GM21526 (cell line): ENCODE measurements around the gene RASAL2.
"Not testable (repeated sequence)": the region's sequence is repeated elsewhere in the genome, so short reads cannot be mapped to it uniquely, and the experiment has no call there.

ENCODE experiments used
- ATAC-seq: cut with Tn5 transposase; IDR thresholded peaks from one replicate; pipeline ENCODE4 v1.9.1; 2021; ENCODE audit warnings: moderate library complexity; ENCODE audit not compliant: unreplicated experiment, low FRiP score

The RASAL2 gene

DNA sequence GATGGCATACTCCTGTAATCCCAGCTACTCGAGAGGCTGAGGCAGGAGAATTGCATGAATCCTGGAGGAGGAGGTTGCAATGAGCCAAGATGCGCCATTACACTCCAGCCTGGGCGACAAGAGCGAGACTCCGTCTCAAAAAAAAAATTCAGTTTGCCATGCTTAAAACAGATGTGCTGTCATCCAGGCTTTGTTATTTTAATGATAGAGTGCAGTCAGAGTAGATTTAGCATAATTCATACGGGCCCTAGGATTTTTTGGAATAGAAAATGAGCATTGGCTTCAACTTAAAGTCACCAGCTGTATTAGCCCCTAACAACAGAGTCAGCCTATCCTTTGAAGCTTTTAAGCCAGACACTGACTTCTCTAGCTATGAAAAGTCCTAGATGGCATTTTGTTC, 124.6 kb downstream of the RASAL2 start:
- ATAC-seq: no peak

DNA sequence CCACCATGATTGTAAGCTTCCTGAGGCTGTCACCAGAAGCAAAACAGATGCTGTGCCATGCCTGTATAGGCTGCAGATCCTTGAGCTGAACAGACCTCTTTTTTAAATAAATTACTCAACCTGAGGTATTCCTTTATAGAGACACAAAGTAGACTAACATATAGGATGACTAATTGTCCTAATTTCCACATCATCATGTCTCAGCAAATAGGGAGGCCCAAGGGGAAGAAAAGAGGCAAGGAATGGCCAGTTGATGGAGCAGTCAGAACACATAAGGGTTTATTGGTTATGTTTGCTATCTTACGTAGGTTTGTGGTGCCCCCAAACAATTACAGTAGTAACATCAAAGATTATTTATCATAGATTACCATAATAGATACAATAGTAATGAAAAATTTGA, 126.2 kb downstream of the RASAL2 start:
- ATAC-seq: no peak

DNA sequence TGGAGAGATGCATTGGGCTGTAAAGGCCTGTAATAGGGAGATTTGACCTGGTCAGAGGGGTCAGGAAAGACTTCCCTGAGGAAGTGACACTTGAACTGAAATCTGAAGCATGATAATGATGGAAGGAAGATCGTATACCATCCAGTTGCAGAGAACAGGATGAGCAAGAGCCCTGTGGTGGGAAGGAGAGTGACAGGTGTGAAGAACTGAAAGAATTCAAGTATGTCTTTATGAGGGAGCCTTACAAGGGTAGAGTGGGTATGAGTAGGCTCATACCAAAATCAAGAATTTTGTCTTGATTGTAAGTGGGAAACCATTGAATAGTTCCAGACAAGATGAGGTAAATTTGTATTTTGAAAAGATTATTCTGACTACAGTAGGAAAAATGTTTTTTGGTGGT, 129.4 kb downstream of the RASAL2 start:
- ATAC-seq: no peak

DNA sequence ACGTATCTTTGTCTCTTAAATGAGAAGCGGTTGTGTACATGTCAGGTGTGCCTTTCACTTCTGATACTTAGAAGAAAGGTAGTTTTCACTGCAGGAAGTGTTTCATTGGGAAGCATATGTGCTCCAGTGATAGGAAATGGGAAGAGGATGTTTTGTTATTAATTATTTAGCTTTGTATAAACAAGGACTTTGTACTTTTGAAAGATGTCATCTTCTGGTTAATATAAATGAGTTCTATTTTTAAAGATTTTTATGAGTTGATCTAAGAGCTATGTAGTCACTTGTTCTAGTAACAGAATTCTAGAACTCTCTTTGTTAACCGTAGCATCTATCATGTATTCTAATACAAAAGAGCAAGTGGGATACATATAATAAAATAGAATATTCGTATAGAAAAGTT, 130.5 kb downstream of the RASAL2 start:
- ATAC-seq: no peak

DNA sequence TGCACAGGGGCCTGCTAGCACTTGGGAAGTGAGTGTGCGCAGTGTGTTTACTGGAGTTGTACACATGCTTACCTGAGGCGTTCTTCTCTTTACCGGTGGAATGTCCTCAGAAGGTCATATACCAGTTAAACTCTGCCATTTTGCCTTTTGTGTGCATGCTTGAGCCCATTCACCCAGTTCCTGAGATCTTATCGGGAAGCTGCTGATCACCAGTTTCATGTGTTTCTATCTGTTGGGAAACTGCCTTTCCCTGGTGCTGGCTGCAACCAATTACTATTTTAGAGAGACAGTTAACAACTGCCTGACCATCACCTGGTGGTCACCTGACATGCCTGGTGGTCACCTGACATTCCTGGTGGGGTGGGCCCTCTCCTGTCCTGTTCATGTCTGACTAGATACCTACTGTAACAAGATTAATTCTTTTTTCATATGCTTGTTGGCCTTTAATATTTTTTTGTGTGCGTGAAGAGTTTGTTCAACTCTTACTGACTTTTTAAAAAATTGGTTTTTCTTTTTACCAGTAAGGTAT, 137.0 kb downstream of the RASAL2 start:
- no peak for ATAC-seq

DNA sequence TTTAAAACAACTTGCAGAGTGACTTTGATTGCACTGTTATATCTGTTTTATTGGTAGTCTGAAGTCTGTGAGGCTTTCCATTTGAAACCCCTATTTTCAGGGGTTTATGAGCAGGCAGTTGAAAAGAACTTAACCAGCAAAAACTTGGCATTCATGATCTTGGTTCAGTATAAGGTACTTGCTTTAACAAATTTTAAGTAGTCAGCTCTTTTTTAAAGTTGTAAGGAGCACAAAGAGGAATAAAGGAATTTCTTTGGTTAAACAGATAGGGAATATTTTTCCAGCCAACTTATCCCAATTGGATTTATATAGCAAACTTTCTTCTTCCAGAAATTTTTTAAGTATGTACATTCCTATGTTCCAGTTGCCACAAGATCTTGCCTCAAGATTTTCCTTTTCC, 138.2 kb downstream of the RASAL2 start:
- ATAC-seq: no peak

DNA sequence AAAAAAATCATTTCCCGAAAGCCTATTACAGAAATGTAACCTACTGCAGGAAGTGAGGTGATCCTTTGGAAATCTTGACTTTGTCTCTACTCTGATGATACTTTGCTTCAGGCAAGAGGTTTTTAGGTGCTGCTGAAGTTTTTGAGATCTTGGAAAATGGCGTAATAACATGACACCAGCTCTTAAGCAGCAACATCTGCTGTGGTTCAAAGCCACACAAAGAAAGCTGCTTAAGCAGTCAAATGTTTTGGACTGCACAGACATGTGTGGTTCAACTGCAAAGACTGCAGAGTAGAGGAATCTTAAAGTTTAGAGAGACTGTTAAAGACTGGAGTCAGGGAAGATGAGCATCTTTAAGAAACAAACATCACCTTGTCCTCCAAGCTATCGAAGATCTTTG, 139.0 kb downstream of the RASAL2 start:
- ATAC-seq: no peak

DNA sequence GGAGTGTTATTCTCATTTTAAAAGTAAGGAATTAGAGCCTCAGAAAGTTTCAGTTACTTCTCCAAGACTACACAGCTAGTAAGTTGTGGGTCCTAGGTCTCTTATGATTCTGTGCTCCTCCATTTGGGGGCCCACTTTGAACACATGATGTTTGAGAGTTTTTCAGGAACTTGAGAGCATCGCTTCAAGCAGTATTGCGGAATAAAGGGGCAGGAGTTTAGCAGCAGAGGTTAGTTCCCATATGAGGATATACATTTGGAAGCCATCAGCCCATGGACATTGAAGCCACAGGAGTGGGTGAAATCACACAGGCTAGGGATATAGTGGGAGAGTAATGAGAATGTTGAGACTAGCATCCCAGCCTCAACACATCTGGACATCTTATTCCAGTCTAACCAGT, 143.2 kb downstream of the RASAL2 start:
- no peak for ATAC-seq

DNA sequence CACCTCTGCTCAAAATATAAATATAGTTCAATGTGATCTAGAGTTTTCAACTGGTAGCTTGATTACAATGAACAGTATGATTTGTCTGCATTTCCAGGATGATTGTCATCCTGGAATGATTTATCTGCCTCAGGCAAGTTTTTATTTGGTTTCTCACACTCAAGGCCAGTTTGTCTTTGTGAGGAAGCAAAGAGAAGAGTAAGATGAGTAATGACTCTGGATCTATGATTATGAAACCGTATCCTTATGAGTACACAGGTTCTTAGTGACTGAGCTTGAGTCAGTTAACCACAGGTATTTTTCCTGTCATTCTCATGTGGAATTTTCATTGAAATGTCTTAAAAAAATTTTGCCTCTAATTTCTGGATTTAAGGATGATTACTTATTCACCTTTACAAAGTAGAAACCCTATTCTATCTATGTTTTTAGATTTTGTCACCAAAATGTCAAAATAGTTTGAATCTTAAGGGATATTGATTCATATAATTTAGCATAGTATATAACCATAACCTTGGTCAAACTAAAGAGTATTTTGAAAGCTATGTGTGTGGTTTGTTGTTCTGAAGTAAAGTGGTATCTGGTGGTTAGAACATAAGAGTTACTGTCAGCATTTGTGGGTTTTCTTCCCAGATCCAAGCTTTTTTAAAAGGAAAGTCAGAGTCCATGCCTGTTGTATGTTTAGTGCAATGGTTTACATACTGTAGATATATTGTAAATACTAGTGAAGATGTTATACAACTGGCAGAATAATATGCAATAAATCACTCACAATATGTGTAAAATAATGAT, 145.0 kb downstream of the RASAL2 start:
- ATAC-seq: no peak

DNA sequence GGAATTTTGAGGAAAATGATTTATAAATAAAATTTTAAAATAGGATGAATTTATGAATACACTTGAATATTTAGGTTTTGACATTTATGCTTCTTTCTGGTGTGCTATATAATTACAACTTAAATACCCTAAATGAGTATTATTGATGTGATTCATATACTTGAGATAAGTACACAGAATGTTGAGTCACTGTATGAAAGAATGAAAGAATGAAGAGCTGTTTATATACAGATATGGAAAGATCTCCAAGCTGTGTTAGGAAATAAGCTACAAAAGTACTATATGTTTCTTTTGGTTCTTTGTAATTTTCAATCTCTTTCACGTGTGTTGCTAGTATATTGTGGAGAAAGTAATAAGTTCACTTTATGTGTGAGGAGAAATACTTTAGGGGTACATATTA, 147.2 kb downstream of the RASAL2 start:
- no peak for ATAC-seq

DNA sequence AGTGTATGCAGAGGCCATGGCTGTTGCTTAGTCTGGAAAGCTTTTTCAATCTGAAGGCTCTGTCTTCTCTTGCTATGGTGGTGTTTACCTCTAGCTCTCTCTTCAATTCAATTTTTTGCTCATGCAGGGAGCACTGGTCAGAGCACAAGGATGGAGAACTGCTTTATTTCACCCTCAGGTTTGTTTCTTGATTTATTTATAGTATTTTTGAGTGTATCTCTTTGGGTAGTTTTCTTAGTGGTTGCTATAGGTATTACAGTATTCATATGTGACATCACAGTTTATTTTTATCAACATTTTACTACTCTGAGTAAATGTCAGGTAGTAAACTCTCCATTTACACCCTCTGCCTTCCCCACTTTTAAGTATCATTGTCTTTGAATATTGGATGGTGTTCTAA, 147.9 kb downstream of the RASAL2 start:
- ATAC-seq: no peak

DNA sequence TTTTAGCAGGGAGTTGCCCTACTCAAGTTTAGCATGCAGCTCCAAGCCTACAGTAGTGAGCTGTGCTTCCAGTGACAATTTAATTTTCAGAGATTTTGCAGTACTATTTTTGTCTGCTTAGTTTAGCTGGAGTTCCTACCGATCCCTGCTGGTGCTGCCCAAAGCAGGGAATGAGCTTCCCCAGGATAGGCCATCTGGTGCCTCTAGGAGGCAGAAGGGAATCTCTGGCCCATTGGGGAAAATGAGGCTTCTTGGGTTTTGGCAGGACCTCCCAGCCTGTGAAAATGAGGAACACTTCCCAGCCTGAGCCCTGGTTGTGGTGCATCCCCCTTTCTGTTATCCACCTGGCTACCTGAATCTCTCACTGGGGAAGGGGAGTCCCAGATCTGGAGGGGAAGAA, 149.2 kb downstream of the RASAL2 start:
- no peak for ATAC-seq

DNA sequence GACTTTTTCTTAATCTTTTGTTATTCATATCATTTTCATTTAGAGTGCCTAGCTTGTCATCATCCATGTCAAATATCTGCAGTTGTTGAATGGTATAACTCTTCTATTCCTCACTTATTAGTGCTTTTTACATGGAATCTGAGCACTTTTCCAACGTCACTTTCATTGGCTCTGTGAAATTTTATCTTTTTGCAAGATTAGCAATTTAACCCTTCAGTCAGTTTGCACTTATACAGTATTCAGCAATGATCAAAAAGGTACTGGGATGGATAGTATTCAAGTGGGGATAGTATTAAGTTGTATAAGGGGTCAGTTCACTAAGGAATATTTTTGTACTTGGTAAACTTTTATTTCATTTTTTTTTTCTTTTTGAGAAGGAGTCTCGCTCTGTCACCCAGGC, 150.0 kb downstream of the RASAL2 start:
- ATAC-seq: no peak

DNA sequence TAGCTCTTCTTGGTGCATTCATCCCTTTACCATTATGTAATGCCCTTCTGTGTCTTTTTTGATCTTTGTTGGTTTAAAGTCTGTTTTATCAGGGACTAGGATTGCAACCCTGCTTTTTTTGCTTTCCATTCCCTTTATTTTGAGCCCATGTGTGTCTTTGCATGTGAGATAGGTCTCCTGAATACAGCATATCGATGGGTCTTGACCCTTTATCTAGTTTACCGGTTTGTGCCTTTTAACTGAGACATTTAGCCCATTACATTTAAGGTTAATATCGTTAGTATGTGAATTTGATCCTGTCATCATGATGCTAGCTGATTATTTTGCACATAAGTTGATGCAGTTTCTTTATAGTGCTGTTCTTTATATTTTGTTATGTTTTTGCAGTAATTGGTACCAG, 154.4 kb downstream of the RASAL2 start:
- ATAC-seq: not testable (repeated sequence)

DNA sequence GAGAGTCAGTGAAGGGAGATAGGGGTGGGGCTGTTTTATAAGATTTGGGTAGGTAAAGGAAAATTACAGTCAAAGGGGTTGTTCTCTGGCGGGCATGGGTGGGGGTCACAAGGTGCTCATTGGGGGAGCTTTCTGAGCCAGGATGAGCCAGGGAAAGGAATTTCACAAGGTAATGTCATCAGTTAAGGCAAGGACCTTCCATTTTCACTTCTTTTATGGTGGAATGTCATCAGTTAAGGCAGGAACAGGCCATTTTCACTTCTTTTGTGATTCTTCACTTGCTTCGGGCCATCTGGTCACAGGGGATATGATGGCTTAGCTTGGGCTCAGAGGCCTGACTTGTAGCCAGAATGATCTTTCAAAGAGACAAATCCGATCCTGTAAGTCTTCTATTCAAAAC, 159.7 kb downstream of the RASAL2 start:
- ATAC-seq: not testable (repeated sequence)

DNA sequence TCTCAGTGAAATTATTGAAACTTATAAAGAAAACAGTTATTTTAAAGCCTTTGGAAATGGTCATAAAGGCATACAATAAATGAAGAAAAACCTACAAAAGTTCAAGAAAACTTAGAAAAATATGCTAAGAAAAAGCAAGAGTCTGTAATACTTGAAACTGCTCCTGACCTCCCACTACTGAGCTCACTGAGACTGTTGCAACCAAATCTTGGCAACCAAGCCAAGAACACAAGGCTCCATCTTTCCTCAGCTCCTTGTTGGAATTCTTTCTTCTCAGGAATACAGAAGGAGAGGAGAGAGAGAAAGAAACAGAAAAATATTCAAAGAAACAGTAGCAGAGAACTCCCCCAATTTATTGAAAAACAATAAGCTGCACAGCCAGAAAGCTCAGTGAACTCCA, 160.5 kb downstream of the RASAL2 start:
- no peak for ATAC-seq

DNA sequence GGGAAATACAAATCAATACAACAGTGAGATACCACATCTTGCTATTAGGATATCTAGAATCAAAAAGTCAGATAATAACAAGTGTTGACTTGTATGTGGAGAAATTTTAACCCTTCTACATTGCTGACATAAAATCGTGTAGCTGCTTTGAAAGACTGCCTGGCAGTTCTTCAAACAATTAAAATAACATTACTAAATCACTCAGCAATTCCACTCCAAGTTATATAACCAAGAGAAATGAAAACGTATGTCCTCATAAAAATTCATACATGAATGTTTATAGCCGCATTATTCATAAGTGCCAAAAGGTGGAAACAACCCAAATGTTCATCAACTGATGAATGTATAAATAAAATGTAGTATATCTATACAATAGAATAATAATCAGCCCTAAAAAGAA, 164.6 kb downstream of the RASAL2 start:
- no peak for ATAC-seq

DNA sequence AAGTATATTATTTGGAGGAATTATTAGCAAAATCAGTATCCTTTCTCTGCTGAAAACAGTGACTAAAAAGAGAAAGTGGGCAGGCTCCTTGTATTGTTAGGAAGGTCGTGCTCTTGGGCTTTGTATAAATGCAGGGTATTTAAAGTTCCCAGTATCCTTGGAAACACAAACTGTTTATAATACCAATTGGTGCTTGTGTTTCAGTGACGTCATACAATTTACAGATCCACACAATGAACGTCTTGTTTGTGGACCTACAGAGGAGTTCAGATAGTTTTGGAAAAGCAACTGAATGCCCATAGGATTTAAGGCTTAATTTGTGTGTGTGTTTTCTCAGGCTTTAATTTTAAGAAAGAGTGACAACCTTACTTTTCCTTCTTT, 168.2 kb downstream of the RASAL2 start:
- no peak for ATAC-seq

DNA sequence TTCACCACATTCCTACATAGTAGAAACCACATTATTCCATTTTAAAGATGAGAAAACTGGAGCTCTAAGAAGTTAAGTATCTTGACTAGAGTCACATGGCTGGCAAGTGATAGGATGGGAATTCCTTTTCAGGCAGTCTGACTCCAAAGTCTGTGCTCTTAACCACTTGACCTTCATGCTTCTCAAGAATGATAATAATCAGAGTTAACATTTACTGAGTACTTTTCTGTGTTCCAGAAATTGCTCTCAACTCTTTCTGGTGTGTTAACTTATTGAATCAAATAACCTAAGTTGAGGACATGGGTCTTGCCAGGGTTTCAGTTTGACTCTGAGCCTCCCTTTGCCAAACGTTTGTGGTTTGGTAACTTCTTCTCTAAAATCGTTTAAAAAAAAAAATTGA, 169.4 kb downstream of the RASAL2 start:
- ATAC-seq: no peak

DNA sequence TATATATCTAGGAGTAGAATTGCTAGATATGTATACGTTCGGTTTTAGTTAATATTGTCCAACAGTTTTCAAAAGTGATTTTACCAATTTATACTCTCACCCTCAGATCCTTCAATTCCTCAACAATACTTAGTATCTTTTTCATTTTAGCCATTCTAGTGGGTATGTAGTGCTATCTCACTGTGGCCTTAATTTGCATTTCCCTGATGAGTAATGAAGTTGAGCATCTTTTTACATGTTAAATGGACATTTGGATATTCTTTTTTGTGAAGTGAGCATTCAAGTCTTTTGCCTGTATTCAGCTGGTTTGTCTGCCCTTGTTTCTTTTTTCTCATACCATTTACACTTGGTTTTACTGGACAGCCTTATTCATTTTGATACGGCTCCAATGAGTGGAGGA, 172.2 kb downstream of the RASAL2 start:
- ATAC-seq: no peak

DNA sequence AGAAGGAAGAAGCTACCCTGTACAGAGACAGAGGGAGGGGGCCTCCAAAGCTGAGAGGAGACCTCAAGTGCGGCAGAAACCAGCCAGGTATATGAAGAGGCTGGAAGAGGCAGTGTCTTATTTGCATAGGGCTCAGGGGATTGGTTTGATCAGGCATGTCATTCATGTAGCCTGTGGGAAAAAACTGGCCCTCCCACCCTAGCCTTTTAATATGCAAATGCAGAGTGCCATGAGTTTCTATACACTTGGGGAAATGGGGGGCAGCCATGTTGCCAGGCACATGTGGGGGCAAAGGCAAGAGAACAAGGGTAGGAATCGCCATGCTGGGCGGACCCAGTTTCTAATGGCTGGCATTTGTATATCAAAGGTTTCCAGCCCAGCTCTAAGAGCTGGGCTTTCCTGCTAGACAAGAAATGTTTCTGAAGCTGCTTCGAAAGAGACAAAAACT, 172.7 kb downstream of the RASAL2 start:
- no peak for ATAC-seq

DNA sequence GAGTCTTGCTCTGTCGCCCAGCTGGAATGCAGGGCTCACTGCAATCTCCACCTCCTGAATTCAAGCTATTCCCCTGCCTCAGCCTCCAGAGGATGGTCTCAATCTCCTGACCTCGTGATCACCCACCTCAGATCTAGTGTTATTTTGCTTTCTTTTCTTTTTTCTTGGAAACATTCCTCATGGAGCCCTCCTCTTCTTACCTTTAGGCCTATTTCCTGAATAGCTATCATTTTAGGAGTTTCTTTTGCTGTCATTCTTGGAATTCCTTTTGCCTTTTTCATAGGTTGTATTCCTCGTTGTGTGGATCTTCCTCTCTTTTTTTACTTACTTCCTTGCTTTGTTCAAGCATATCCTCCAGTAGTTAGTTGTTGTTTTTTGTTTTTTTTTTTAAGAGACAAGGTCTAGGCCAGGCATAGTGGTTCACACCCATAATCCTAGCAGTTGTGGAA, 173.8 kb downstream of the RASAL2 start:
- ATAC-seq: no peak

DNA sequence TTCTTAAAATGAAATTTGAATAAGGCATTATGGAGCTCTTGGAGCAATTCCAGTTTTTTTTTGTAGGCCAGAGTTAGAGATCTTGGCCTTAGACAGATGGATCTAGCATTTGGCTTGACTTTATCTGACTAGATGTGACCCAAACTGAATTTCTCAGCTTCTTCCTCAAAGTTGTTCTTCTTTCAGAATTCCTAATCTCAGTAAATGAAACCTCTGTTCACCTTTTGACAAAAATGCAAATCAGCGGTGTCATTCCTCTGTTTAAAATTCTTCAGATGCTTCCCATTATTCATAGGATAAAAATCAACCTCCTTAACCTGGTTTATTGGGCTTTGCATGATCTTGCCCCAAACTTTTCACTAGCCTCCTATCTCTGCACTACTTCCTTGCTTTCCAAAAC, 177.6 kb downstream of the RASAL2 start:
- ATAC-seq: no peak
